Esophagus muscularis mucosa (tissue), 4 donors: ENCODE data around the gene ATP9A. TPM values are rescaled to one million over a fixed set of nuclear protein-coding genes. Genes with fewer than 3 reads are reported as not detected.

Experiments
- DNase-seq: peaks from one replicate; pipeline ENCODE4 v3.0.0-alpha.2; 2017; ENCODE audit errors: extremely low spot score
- H3K27ac ChIP-seq, 4 donors: fragments of 200-600 bp; sonication (generic); replicated peaks in 1 of 4; 1 replicate in 3 of 4; 2 replicates in 1 of 4; pipeline ENCODE4 v1.5.1; 2016 to 2019; ENCODE audit warnings: mild to moderate bottlenecking in 1 of 4
- H3K27me3 ChIP-seq, 4 donors: fragments of 200-600 bp; sonication (generic); one replicate each; pipeline versions ENCODE4 v1.5.1 to v1.6.0; 2016 to 2019
- H3K36me3 ChIP-seq, 4 donors: fragments of 200-600 bp; sonication (generic); one replicate each; pipeline ENCODE4 v1.5.1; 2016 to 2019
- H3K4me1 ChIP-seq, 4 donors: fragments of 200-600 bp; sonication (generic); one replicate each; pipeline ENCODE4 v1.5.1; 2016 to 2019
- H3K4me3 ChIP-seq, 4 donors: fragments of 200-600 bp; sonication (generic); 1 replicate in 2 of 4; 2 replicates in 2 of 4; pipeline ENCODE4 v1.5.1; 2016 to 2019; ENCODE audit warnings: mild to moderate bottlenecking in 4 of 4, moderate library complexity in 1 of 4
- H3K9me3 ChIP-seq, 4 donors: fragments of 200-600 bp; sonication (generic); 1 replicate in 3 of 4; 2 replicates in 1 of 4; pipeline ENCODE4 v1.5.1; 2016 to 2019
- EP300 ChIP-seq: sonication (generic); formaldehyde crosslinking; IDR thresholded peaks from one replicate; pipeline ENCODE4 v1.6.1; 2017; ENCODE audit warnings: antibody characterized with exemption
- POLR2A ChIP-seq: fragments of 450-650 bp; IDR thresholded peaks from one replicate; pipeline ENCODE4 v1.6.1; 2017; ENCODE audit warnings: antibody characterized with exemption, moderate library complexity, mild to moderate bottlenecking, low read depth
- POLR2AphosphoS5 ChIP-seq, 2 donors: sonication (generic); formaldehyde crosslinking; IDR thresholded peaks; one replicate each; pipeline ENCODE4 v1.6.1; 2017; ENCODE audit warnings: antibody characterized with exemption in 2 of 2
- WGBS: methylation state at CpG from one replicate; pipeline ENCODE4 v1.1.5; 2018; 5-methylcytosine and 5-hydroxymethylcytosine counted together
- intact Hi-C: fragments of 100-400 bp; cut with DNase I; formaldehyde crosslinking; loops from one replicate; pipeline ENCODE4 v1.15.1; 2023
- total RNA-seq, 4 donors: library from RNA; depleted of rRNA; stranded (reverse); fragments of >200 nt; gene quantifications; one replicate each; pipeline versions ENCODE4 v1.1.0 to v1.2.1, GENCODE V29; 2016
- TF ChIP-seq, protein P1 (sequence below), 3 experiments: fragments of 200-600 bp in 2 of 3; fragments of 450-650 bp in 1 of 3; sonication (generic) in 2 of 3; IDR thresholded peaks; one replicate each; pipeline ENCODE4 v1.5.1; 2017 to 2019; ENCODE audit warnings: antibody characterized with exemption in 3 of 3, mild to moderate bottlenecking in 2 of 3, moderate library complexity in 1 of 3

ATP9A gene
- total RNA-seq, 4 donors from 2014 or later = 44.4 to 70.9 (median 56.0) TPM

DNA sequence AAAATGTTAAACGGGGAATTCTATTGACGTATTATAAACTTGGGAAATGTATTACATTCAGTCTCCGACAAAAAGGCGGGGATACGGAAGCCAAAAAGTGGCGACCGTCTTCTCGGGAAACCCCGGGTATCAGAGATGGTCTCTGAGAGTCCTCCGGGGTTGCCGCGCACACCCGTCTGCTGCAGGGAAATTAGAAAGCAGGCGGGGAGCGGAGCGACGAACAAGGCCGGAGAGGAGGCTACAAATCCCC is 32.6 kb upstream of the ATP9A start:
- intact Hi-C loops = no loop called here
- DNase-seq = no peak
- Histone ChIP-seq H3K4me3 (peak overlapping the region; percentile 40 to 56 (median 44)), H3K27me3 (peaks cover 0 to 53% (median 27%) of the 10 kb centered on the region in 4 donors), H3K9me3 (no peaks in the 10 kb centered on the region), H3K36me3 (no peaks in the 10 kb centered on the region), H3K27ac (no peak overlapping the region), H3K4me1 (peaks cover 17 to 30% (median 26%) of the 10 kb centered on the region in 4 donors)
- TF ChIP-seq POLR2A = no peak
- no peak for TF ChIP-seq POLR2AphosphoS5 (IDR thresholded peaks at IDR 0.05)
- TF ChIP-seq EP300 = no peak
- TF ChIP-seq, protein P1, sequence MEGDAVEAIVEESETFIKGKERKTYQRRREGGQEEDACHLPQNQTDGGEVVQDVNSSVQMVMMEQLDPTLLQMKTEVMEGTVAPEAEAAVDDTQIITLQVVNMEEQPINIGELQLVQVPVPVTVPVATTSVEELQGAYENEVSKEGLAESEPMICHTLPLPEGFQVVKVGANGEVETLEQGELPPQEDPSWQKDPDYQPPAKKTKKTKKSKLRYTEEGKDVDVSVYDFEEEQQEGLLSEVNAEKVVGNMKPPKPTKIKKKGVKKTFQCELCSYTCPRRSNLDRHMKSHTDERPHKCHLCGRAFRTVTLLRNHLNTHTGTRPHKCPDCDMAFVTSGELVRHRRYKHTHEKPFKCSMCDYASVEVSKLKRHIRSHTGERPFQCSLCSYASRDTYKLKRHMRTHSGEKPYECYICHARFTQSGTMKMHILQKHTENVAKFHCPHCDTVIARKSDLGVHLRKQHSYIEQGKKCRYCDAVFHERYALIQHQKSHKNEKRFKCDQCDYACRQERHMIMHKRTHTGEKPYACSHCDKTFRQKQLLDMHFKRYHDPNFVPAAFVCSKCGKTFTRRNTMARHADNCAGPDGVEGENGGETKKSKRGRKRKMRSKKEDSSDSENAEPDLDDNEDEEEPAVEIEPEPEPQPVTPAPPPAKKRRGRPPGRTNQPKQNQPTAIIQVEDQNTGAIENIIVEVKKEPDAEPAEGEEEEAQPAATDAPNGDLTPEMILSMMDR (IDR thresholded peaks at IDR 0.05) = no peak
- 0% methylated on average over 13 of the region's 18 CpGs for WGBS

DNA sequence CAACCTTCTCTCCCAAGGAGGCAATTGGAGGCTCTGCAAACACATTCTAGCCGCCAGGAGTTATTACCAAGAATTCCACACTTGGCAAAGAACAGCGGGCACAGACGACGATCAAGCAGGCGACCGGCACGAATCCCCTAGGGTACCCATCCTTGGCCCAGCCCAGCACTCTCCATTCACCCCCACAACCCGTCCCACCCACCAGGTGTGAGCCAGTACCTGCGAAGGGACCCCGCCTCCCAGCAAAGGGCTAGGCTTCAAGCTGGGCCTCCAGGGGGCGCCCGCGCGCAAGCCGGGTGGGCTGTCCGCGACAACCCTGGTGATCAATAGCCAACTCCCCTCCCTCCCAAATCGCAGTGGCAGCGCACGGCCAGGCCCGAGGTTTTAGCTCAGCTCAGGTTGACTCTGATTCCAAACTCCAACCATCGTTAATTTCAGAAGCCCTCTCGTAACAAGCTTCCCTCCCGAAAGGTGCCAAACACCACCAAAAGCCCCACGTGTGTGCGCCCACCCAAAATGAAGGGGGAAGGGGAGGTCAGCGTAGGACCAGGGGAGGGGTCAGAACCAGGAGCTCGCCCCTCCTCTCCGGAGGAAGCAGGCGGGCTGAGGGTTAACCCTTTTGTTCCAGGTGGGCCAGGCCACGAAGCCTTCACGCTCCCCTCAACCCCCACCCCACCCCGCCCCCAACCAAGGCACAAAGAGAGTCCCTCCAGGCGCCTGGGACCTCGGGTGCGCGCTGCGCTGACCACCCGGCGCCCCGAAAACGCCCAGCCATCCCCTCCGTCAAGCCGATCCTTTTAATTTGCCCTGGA is 32.1 kb upstream of the ATP9A start:
- DNase-seq = no peak
- H3K36me3 ChIP-seq = no peaks in the 10 kb centered on the region
- H3K27me3 ChIP-seq = peaks cover 0 to 53% (median 27%) of the 10 kb centered on the region in 4 donors
- H3K4me3 ChIP-seq = peak overlapping the region; percentile 40 to 56 (median 44)
- H3K4me1 ChIP-seq = peaks cover 17 to 30% (median 26%) of the 10 kb centered on the region in 4 donors
- 1% methylated on average over 11 of the region's 44 CpGs for WGBS
- no peaks in the 10 kb centered on the region for H3K9me3 ChIP-seq
- intact Hi-C loops = no loop called here
- TF ChIP-seq, protein P1 (IDR thresholded peaks at IDR 0.05) = peak; percentile 35 to 78 (median 57)
- no peak for TF ChIP-seq POLR2AphosphoS5 (IDR thresholded peaks at IDR 0.05)
- no peak overlapping the region for H3K27ac ChIP-seq

DNA sequence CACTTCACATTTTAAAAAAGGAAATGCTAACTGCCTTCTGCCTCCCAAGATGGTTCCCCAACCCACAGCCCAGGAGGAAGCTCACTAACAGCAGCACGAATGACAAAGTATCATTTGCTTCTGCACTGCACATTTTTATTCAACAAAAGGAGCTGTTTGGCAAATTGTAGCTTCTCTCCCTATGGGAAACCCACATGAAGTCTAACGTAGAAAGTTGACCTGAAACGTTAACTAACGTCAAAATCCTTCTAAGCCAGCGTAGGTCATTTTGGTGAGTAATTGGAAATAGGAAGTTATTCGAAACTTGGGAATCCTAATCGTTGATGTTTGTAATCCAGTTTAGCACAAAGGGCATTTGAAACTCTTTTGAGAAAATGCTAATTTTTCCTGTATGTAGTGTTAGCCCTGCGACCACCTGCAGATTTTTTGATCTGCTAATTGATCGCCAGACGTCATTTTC is 31.2 kb upstream of the ATP9A start:
- H3K4me3 ChIP-seq = no peak overlapping the region
- TF ChIP-seq POLR2AphosphoS5 (IDR thresholded peaks at IDR 0.05) = no peak
- no peak for TF ChIP-seq POLR2A
- TF ChIP-seq EP300 = no peak
- TF ChIP-seq, protein P1 (IDR thresholded peaks at IDR 0.05) = no peak
- no peaks in the 10 kb centered on the region for H3K36me3 ChIP-seq
- H3K27me3 ChIP-seq = peaks cover 0 to 53% (median 27%) of the 10 kb centered on the region in 4 donors
- DNase-seq = no peak
- H3K27ac ChIP-seq = no peak overlapping the region
- intact Hi-C loops = loop anchor here (5.0 kb wide), 1 partner anchor 283 kb away; no protein-coding TSS in a partner anchor
- H3K4me1 ChIP-seq = peaks cover 17 to 30% (median 26%) of the 10 kb centered on the region in 4 donors
- no peaks in the 10 kb centered on the region for H3K9me3 ChIP-seq
- 26% methylated on average over 10 of the region's 10 CpGs for WGBS

DNA sequence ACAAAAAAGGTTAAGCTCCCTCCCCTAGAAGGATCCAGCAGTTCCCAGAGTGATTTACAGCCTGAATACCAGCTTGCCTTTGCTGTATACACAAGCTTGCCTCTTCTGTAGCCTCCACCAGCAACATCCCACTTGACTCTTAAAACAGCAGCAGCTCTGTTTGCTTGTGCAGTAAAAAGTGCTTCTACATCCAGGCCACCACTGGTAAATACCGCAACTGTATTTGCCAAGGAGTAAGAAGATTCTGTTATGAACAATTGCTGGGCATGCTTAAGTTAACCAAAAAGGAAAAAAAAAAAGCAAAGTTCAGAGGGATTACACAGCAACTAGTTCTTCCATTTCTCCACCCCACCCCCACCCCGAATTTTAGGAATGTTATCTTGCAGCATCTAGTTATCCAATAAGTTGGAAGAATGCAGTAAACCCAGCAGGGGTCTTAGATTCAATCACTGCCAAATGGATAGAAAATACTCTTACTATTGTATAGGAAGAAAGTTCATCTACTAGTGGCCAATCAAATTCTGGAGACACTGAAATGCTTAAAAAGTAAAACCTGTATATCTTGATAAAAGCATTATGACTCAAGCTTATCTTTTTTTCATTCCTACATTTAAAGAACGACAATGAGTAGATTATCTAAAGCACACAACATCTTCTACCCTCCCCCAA is 29.3 kb upstream of the ATP9A start:
- Histone ChIP-seq H3K9me3 (no peaks in the 10 kb centered on the region), H3K36me3 (no peaks in the 10 kb centered on the region), H3K27ac (no peak overlapping the region), H3K4me1 (peaks cover 17 to 30% (median 26%) of the 10 kb centered on the region in 4 donors), H3K4me3 (no peak overlapping the region), H3K27me3 (peaks cover 0 to 56% (median 27%) of the 10 kb centered on the region in 4 donors)
- DNase-seq = no peak
- intact Hi-C loops = loop anchor here (5.0 kb wide), 1 partner anchor 285 kb away; no protein-coding TSS in a partner anchor
- WGBS = 50% methylated on average over 3 of the region's 3 CpGs
- TF ChIP-seq, protein P1 (IDR thresholded peaks at IDR 0.05) = no peak
